Breast epithelium (tissue), 3 donors: ENCODE data around the gene TCHP.

ENCODE experiments used
- POLR2A ChIP-seq: fragments of 450-650 bp; IDR thresholded peaks from one replicate; pipeline ENCODE4 v1.6.1; 2016; ENCODE audit warnings: antibody characterized with exemption, mild to moderate bottlenecking, moderate library complexity
- POLR2AphosphoS5 ChIP-seq, 3 donors: sonication (generic); formaldehyde crosslinking; IDR thresholded peaks; one replicate each; pipeline ENCODE4 v1.6.1; 2017; ENCODE audit warnings: antibody characterized with exemption in 3 of 3
- TF ChIP-seq, protein P1 (sequence below), 3 donors: fragments of 450-650 bp; IDR thresholded peaks; one replicate each; pipeline ENCODE4 v1.5.1; 2016 to 2017; ENCODE audit warnings: antibody characterized with exemption in 3 of 3, mild to moderate bottlenecking in 3 of 3, moderate library complexity in 3 of 3

DNA sequence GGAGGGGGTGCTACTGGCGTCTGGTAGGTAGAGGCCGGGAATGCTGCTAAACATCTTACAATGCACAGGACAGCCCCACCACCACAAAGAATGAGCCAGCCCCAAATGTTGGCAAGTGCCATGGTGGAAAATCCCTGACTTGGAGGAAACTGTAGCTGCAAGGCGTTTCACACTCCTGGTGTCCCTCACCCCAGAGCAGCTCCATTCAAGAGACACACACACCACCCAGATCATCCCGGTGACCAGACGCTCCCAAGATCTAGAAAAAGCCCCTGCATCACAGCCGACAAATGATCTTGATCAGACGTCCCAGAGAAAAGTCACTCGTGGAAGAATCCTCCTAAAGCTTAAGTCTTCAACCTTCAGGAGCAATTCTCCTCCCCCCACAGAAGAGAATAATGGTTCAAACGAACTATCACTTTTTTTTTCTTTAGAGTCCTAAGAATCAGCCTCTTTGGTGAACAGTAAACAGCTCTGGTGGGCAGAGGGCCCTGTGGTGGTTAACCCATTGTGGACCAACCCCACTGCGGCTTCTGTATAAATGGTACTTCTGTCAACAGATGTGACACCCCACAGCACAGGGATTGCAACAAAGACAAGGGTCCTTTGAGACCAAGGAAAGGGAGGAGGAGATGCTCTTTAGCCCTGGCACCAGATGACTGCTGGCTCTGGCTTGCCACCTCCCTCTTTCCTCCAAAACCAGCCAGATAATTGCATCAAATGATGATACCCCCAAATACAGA lies 22.4 kb upstream of the TCHP start:
- TF ChIP-seq, protein P1, sequence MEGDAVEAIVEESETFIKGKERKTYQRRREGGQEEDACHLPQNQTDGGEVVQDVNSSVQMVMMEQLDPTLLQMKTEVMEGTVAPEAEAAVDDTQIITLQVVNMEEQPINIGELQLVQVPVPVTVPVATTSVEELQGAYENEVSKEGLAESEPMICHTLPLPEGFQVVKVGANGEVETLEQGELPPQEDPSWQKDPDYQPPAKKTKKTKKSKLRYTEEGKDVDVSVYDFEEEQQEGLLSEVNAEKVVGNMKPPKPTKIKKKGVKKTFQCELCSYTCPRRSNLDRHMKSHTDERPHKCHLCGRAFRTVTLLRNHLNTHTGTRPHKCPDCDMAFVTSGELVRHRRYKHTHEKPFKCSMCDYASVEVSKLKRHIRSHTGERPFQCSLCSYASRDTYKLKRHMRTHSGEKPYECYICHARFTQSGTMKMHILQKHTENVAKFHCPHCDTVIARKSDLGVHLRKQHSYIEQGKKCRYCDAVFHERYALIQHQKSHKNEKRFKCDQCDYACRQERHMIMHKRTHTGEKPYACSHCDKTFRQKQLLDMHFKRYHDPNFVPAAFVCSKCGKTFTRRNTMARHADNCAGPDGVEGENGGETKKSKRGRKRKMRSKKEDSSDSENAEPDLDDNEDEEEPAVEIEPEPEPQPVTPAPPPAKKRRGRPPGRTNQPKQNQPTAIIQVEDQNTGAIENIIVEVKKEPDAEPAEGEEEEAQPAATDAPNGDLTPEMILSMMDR (IDR thresholded peaks at IDR 0.05) = no peak
- no peak for TF ChIP-seq POLR2AphosphoS5 (IDR thresholded peaks at IDR 0.05)
- TF ChIP-seq POLR2A = no peak
